Stimulated activated CD4-positive, alpha-beta T cell treated with anti-CD3 and anti-CD28 coated beads, Interleukin-1b, Interleukin-23, amount 100 ng/mL, for 1 hour (primary cell): ENCODE results near the gene HSPG2.
"Not testable (repeated sequence)": the region's sequence is repeated elsewhere in the genome, so short reads cannot be mapped to it uniquely, and the experiment has no call there.

Experiments
- DNase-seq, 2 donors: peaks; one replicate each; pipeline ENCODE4 v3.0.0-alpha.2; 2020; ENCODE audit warnings: low read depth in 2 of 2

The HSPG2 gene

DNA sequence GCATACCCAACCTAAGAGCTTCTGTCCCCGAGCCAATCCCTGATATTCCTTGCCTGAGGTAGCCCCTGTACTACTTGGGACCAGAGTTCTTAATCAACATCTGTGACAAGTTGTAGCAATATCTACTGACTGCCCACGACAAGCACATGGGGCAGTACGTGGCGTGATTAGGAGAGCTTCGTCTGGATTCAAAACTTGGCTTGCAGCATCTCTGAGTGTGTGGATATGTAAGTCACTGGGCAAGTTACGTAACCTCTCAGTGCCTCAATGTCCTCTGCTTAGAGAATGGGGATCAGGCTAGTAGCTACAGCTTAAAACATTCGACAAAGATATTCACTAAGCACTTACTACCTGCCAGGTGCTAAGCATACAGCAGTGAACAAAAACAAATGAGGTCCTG lies 5.0 kb downstream of the HSPG2 start:
- DNase-seq = no peak

DNA sequence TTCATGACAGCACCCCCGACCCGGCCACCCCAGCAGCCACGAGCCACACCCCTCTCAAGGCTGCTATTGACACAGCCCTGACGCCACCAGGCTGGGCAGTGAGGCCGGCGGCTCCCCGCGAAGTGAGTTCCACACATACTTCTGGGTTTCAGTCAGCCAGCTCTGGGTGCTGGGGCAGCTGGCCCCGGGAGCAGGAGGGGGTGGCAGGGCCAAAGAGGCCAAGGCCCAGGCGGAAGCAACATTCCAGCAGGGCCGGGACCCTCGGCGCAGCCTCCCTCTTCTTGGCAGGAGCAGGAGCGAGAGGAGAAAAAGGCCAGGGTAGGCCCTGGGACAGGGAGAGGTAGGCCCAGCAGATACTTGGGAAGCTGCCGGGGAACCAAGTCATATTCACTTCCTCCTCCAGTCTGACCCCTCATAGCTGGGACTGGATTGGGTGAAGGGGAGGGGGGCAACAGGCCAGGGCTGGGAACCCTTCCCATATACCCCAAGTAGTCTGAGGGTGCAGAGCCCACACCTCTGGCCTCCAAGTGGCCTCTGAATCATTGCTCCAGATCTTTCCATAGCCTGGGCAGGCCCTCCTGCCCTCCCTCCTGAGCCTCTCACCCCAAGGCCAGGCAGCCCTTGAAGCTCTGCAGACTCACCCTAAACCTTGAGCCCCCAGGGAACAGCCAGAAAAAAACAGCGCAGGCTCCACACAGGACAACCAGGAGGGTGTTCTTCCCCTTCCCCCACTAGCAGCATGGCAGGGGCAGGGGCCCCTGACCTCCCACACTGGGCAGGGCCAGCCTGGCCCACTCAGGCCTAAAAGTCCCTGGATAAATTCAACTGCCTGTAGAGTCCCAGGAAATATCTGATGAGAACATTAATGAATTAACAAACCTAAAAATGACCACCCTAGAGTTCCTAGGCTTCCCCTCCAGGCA lies 5.7 kb downstream of the HSPG2 start:
- DNase-seq = no peak

DNA sequence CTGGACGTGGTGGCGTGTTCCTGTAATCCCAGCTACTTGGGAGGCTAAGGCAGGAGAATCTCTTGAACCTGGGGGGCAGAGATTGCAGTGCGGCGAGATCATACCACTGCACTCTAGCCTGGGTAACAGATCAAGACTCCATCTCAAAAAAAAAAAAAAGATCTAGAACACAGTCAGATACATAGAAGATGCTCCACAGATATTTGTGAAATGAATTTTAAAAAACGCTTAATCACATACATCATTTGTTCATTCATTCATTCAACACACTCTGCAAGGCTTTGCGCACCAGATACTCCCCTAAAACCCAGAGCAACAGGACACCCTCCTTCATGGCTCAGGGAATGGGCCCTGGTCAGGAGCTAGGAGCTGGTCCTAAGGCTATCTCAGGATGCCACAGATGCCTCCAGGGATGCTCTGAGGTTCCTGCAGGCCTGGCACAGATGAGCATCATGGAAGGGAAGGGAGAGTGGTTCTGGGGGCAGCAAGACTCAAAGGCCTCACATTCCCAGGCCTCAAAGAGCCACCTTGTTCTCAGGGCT lies 6.4 kb downstream of the HSPG2 start:
- no peak for DNase-seq

DNA sequence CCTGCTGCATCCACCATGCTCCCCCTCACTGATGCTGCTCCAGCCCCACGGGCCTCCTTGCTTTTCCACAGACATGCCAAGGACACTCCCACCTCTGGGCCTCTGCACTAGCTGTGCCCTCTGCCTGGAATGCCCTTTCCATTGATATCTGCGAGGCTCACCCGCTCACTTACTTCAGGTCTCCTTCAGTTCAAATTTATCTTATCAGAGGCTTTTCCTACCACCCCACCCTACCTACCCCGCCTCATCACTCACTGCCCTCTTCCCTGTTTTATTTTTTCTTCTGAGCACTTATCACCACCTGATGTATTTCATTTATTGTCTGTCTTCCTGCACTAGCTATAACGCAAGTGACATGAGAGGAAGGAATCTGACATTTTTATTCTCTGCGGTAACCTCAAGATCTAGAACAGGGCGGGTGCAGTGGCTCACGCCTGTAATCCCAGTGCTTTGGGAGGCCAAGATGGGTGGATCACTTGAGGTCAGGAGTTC lies 7.0 kb downstream of the HSPG2 start:
- no peak for DNase-seq

DNA sequence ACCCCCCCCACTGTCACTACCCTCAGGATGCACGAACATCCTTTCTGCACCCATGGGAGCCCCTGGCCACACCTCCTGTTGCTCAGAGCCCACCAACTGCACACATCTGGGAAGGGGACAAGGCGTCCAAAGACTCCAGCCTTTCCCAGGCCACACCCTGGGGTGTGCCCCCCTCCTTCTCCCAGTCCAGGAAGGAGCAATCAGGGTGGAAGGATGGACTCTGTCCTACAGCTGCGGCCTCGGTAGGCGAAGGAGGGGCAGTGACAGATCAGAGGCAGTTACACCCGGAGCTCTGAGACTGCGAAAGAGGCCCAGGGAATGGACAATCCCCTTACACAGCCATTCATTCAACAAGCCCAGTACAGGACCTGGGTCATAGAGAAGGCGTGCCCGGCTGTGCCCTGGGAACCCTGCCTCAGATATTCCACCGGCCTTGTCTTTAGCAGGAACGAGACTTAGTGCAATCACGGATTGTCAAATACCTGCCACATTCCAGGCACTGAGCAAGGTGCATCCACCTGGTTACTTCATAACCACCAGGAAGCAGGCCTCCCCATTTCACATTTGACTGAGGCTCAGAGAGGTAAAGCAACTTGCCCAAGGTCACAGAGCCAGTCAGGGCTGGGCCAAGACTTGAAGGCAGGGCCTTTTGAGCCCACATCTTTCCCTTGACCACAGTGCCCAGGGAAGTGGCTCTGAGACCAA lies 9.4 kb downstream of the HSPG2 start:
- DNase-seq = no peak

DNA sequence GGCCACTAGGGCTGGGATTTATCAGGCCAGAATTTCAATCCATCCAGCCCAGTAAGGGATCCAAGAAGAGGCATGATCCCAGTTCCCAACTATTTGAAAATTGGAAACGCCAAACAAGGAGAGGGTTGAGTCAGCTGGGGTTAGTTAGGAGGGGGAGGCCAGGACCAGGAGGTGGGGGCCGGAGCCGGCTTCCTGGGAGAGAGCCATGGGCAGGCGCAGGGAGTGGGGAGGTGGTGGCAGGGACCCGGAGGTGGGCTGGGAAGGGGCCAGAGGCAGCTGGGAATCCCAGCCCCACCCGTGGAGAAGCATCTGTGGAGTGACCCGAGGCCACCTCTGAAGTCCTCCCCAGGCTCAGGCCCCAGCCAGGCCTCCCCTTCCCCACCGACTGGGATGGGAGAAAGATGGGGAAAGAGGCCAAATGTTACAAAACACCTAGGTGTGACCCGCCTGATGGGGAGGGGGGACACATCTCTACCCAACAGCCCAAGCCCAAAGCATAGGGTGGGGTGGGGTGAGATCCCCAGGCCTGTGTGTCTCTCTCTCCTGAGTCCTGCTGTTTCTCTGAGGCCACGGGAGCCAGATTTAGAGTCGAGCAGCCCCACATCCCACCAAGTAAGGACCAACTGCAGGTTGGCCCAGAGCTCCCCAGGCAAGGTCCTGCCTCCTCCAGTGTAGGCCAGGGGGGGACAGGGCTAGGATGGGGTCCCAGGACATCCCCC lies 10.1 kb downstream of the HSPG2 start:
- DNase-seq = no peak

DNA sequence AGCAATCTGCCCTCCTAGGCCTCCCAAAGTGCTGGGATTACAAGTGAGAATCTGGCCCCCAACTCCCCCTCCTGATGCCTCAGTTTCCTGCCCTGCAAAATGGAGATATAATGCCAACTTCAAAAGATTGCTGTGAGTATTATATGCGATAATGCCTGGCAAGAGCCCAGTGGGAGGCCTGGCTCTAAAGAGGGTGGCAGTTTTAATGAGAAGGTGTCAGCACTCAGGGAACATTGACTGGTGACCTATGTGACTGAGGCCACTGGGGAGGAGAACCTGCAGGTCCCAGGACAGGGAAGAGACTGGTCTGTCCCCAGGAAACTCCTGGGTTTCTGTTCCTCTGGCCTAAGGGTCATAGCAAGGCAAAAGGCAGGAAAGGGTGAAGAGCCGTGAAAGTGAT lies 11.0 kb downstream of the HSPG2 start:
- no peak for DNase-seq

DNA sequence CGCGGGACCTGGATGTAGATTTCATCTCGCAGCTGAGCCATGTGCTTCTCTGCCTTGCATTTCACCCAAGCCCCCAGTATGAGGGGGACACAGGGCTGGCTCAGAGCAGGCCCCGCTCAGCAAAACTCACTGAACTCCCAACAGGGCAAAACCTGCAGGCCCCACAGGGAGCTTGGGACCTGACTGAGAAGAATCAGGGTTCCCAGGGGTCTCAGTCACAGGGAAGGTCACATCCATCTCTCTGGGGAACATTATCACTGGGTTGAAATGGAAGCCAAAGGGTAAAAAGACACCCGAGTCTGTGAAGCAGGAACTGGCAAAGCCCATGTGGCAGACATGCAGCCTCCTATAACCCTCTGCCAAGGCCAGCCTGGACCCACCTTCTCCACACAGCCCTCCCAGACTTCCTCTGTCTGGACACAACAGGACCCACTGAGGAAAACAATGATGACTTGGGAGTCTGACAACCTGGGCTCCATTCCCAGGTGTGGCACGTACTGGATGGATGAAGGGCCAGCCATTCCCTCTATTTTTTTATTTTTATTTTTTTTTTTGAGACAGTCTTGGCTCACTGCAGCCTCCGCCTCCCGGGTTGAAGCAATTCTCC lies 11.7 kb downstream of the HSPG2 start:
- no peak for DNase-seq

DNA sequence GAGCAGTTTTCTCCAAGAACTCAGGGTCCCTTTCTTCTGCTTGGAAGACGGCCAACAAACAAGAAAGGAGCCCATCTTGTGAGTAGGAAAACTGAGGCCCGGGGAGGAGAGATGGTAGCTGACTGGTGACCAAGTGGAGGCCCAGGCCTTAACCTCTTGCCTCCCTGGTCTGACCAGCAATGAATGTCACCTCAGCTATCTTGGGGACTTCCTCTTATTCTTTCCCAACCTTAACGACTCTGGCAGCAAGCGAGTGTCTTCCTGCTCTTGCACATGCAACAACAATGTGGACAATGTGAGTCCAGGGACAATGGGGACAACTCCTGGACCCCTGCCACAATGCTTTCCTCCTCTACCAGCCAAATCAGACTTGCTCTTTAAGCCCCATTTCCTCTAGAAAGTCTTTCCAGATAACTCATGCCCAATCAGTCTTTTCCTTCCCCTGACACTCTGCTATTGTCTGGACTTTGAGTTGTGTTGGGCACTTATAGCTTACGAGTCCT lies 12.6 kb downstream of the HSPG2 start:
- no peak for DNase-seq

DNA sequence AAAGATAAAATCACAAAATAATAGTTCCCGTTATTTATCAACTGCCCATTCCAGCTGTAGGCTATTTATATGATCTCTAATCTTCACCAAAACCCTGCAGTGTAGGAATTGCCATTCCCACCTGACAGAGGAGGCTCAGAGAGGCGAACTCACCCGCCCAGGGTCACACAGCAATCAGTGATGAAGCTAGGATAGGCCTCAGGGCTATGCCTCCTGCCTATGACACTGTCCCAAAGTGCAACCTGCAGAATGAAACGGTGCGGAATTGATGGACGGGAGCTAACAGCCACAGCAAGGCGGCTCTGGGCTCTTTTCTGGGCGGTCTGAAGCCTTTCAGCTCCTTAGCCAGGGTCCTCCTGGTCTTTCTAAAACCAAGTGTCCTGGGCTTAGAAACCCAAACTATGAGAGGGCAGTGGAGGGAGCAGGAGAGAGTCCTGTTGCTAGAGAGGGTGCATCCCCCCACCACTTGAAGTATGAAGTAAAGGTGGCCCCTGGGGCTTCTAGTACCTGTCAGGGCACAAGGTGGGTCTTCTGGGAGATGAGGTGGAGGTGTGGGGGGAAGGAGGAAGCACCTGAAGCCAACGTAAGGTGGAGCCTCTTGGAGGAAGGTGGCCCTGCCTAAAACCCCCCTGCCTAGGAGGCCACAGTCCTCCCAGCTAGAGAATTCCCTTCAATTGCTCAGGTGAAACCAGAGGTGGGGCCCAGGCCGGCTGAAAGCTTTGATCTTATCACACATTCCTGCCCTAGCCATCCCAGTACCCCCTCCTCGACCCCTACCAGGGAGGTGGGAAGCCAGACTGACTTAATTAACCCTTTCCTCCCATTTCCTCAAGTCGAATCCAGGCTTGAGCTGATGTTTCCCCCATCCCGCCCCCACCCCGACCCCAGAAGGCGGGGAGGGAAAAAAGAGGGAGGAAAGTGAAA lies 14.8 kb downstream of the HSPG2 start:
- no peak for DNase-seq

DNA sequence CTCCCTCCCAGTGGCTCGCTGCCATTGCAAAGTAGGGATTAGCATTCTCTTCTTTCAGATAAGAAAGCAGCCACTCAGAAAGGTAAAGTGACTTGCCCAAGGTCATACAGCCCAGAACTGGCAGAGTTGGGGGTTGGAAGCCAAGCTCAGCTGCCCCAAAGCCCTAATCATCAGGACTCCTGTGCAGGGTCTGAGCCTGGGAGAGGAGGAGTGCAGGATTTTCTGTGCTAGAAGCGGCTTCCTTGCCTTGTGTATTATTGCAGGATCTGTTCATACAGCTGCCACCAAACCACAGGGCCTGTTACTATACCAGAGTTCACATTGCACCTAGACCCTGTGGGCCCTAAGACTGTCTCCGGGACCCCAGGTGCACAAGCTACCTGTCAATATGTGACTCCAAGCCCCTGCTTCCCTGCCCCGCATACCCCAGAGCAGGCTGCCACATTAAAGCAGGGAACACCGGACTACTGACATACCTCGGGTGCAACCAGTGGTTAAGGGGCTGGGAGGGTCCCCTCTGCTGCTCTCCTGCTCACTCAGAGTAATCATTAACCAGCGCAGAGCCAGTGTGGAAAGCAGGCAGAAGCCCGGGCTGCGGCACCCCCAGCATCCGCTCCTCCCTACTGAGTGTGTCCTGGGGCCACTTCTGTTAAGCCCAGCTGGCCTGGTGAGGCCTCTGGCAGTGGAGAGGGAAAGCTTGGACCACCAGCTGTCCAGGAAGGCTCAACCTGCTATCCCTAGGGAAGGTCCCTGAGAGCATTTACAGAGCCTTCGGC lies 15.8 kb downstream of the HSPG2 start:
- DNase-seq = no peak

DNA sequence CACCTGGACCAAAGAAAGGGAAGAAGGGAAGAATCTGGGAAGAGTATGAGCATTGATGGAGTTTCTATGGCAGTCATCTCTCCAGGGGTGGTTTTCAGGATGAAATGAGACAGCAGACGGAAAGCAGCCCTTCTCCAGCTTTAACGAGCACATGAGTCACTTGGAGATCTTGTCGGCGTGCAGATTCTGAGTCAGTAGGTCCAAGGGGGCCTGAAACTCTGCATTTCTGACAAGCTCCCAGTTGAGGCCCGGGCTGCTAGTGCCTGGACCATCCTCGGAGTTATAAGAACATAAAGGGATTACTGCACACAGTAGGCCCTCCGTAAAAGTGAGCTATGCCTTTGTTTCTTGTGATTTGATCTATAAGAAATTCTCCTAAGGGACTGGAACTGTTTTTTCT lies 17.6 kb downstream of the HSPG2 start:
- DNase-seq = no peak

DNA sequence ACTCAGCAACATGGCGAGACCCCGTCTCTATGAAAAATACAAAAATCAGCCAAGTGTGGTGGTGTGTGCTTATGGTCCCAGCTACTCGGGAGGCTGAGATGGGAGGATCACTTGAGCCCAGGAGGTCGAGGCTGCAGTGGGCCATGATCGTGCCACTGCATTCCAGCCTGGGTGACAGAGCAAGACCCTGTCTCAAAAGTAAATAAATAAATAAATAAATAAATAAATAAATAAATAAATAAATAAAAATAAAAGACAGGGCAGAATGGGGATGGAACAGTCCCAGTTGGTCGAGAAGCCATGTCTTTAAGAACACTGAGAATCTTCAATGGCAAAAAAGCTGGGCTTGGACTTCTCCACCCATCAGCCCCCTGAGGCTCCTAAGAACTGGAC lies 19.9 kb downstream of the HSPG2 start:
- not testable (repeated sequence) for DNase-seq

DNA sequence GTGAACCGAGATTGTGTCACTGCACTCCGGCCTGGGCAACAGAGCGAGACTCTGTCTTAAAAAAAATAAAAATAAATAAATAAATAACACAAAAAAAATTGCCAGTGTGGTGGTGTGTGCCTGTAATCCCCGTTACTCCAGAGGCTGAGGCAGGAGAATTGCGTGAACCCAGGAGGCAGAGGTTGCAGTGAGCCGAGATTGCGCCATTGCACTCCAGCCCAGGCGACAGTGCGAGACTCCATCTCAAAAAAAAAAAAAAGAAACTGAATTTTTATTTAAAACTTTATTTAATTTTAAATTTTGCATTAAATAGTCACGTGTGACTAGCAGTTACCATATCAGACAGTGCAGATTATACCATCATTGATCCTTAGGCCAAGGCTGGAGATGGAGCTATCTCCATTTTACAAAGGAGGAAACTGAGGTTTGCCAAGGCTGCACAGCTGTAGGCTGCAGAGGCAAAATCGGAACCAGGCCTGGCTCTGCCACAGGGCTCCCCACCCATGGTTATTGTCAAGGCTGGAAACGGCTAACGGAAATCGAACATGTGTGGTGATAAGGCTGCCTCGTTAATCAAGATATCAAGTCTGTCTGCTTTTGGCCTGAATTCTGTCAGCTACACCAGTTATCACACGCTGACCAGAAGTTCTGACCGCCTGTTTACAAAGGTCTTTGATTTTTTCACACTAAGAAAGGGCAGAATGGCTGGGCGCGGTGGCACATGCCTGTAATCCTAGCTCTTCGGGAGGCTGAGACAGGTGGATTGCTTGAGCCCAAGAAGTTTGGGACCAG lies 20.5 kb downstream of the HSPG2 start:
- no peak for DNase-seq

DNA sequence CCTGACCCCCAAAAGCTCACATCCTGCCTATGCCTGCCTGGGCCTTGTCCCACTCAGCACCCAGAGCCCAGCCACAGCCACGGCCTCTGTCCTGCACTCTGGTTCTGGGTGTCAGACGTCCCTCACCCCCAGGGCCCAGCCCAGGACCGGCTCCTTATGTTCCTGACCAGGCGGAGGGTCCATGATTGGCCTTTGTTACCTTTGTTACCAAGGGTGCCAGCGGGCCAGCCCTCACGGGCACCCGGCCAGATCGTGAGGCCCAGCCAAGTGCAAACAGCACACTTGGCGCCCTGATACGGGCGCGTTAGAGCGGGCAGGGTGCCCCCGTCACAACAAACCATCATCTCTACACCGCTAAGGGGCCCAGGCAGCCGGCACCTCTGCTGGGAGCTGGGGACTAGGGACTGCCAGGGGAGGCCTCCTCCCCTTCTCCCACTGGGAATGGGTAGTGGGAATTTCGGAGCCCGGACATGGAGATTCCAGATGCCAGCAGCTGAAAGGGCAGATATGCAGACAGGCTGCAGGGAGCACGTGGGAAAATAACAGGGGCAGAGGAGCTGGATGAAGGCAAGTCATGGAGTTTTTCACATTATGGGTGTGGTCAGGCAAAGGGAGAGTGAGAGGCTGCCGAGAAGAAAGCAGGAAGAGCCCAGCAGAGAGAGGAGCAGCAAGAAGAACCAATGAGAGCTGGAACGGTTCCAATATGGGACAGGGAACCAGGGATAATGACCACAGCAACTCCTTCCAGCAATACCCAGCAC lies 22.1 kb downstream of the HSPG2 start:
- DNase-seq = no peak

DNA sequence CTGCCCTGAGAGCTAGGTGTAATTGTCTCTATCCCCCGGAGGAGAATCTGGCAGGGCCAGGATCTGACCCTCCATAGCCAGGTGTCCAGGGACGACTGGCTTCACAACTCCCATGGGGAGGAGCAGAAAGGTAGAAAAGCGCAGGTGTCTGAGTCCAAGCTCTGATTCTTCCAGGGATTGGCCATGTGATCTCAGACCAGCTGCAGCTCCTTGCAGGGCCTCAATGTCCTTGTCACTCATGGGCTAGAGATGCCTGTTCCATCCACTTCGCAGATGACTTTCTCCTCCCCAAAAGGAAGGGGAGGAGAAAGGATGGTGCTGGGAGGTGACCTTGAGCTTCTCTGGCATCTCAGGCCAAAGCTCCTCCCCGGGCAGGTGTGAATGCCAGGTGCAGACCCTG lies 22.7 kb downstream of the HSPG2 start:
- no peak for DNase-seq

DNA sequence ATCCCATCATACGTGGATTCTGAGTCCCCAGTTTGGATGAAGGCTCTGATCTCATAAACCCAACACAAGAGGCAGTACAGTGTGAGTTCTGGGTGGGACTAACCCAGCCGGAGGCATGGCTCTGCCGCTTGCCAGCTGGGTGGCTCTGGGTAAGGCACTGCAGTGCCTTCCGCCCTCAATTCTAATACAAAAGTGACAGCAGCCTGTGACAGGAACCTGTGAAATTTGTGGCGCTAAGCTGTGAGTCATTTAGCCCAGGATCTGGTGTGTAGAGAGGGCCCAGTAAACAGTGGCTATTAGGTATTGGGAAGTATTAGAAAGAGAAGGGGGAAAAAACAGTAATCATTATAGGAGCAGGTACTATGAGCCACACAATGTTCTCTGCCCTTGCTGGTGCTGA lies 23.3 kb downstream of the HSPG2 start:
- no peak for DNase-seq

DNA sequence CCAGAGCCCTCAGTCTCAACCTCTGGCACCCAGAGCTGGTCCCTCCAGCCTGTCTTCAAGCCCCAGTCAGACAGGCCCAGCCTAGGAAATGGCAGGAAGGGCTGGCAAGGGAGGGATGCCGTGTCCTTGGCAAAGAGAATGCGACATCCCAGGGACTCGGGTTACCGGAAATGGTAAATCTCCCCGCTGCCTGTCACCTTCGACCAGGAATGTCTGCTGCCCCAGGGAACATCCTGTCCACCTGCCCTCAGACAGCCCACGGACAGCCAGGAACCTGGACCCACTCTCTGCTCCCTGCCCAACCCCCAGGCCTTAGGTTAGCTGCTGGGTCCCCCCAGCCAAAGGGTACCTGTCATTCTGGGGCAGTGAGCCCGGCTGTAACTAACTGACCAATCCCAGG lies 23.9 kb downstream of the HSPG2 start:
- no peak for DNase-seq
